Body of pancreas (tissue), 4 donors: ENCODE results near the gene DUSP8. TPM values are rescaled to one million over a fixed set of nuclear protein-coding genes. Genes with fewer than 3 reads are reported as not detected.

Experiments
- ATAC-seq: fragments of 150-250 bp; one replicate; pipeline ENCODE4 v1.9.1; 2016
- DNase-seq, 4 donors: peaks; one replicate each; pipeline ENCODE4 v3.0.0-alpha.2; 2019
- H3K27ac ChIP-seq, 4 donors: fragments of 200-600 bp; sonication (generic); 1 replicate in 3 of 4; 2 replicates in 1 of 4; pipeline versions ENCODE4 v1.5.1 to v1.6.1; 2016 to 2019; ENCODE audit warnings: mild to moderate bottlenecking in 1 of 4, mixed read lengths in 1 of 4, moderate library complexity in 1 of 4
- H3K27me3 ChIP-seq, 2 donors: fragments of 200-600 bp; sonication (generic); one replicate each; pipeline ENCODE4 v1.6.0; 2016; ENCODE audit warnings: mild to moderate bottlenecking in 1 of 2
- H3K36me3 ChIP-seq, 2 donors: fragments of 200-600 bp; sonication (generic); replicated peaks in 1 of 2; 2 replicates each; pipeline ENCODE4 v1.5.1; 2016; ENCODE audit warnings: low read depth in 2 of 2; ENCODE audit not compliant: insufficient read depth in 1 of 2
- H3K4me1 ChIP-seq: fragments of 200-600 bp; sonication (generic); one replicate; pipeline ENCODE4 v1.6.0; 2016
- H3K4me3 ChIP-seq, 2 donors: fragments of 200-600 bp; sonication (generic); 1 replicate in 1 of 2; 2 replicates in 1 of 2; pipeline ENCODE4 v1.5.1; 2016 to 2019
- H3K9me3 ChIP-seq, 3 donors: fragments of 200-600 bp; sonication (generic); 1 replicate in 2 of 3; 2 replicates in 1 of 3; pipeline ENCODE4 v1.5.1; 2016
- POLR2A ChIP-seq, 3 donors: fragments of 450-650 bp; IDR thresholded peaks; one replicate each; pipeline ENCODE4 v1.6.1; 2016; ENCODE audit warnings: antibody characterized with exemption in 3 of 3, mild to moderate bottlenecking in 2 of 3
- whole genome bisulfite sequencing, 2 donors: methylation state at CpG; one replicate each; pipeline ENCODE4 v1.1.5; 2017; 5-methylcytosine and 5-hydroxymethylcytosine counted together
- intact Hi-C: fragments of 100-400 bp; cut with DNase I; formaldehyde crosslinking; loops from one replicate; pipeline ENCODE4 v1.15.1; 2023
- total RNA-seq, 2 donors: library from RNA; depleted of rRNA; stranded (reverse); fragments of >200 nt; gene quantifications; one replicate each; pipeline ENCODE4 v1.1.0, GENCODE V29; 2016
- TF ChIP-seq, protein P1 (sequence below), 7 experiments: fragments of 450-650 bp in 4 of 7; fragments of 200-600 bp in 3 of 7; sonication (generic) in 3 of 7; IDR thresholded peaks; one replicate each; pipeline ENCODE4 v1.5.1; 2016 to 2019; ENCODE audit warnings: antibody characterized with exemption in 7 of 7

DUSP8 gene
- total RNA-seq, 2 donors from 2014 or later: 7.0 to 19.1 TPM

DNA sequence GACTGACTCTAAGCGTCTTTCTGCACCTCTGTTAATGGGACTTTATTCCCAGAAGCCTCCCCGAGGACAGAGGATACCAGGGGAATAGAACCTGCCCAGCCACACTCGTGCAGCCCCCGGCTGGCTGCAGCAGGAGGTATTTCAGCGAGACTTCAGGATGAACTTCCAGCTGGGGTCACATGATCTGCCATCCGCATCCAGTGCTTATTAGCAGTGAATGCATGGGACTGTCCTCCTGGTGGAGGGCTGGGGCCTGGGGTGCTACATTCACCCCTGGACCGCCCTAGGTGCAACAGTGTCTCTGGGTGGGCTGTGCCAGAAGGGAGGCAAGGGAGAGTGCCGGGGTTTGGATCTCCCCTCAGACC lies 1.6 kb downstream of the DUSP8 start:
- H3K27ac ChIP-seq: peak overlapping the region in 3 of 4 donors; percentile 72 to 88 (median 78)
- WGBS, 2 donors: 86 to 93% methylated on average over 3 to 8 of the region's 8 CpGs

DNA sequence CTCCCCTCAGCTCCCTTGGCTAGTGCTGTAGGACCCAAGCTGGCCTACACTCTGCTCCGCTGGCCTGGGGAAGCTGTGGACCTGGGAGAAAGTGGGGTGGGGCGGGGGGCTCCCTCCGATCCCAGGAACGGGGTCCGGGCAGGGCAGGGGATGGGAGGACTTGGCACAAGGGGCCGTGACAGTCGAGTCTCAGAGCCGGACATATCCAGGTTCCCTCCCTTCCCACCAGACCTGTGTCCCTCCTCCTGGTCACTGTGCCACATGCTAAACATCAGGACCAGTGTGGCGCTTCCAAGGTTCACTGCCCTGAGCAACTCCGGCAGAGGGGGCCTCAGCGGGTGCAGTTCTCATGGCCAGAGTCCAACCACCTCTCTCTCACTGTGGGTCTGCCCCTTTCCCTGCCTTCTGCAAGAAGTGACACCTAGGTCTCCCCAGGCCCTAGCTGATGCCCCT lies 2.0 kb downstream of the DUSP8 start:
- 73% methylated on average over 11 of the region's 11 CpGs; no CpG with 5 or more reads in 1 of the 2 donors for WGBS, 2 donors
- intact Hi-C loops: no loop called here
- TF ChIP-seq, protein P1, sequence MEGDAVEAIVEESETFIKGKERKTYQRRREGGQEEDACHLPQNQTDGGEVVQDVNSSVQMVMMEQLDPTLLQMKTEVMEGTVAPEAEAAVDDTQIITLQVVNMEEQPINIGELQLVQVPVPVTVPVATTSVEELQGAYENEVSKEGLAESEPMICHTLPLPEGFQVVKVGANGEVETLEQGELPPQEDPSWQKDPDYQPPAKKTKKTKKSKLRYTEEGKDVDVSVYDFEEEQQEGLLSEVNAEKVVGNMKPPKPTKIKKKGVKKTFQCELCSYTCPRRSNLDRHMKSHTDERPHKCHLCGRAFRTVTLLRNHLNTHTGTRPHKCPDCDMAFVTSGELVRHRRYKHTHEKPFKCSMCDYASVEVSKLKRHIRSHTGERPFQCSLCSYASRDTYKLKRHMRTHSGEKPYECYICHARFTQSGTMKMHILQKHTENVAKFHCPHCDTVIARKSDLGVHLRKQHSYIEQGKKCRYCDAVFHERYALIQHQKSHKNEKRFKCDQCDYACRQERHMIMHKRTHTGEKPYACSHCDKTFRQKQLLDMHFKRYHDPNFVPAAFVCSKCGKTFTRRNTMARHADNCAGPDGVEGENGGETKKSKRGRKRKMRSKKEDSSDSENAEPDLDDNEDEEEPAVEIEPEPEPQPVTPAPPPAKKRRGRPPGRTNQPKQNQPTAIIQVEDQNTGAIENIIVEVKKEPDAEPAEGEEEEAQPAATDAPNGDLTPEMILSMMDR (IDR thresholded peaks at IDR 0.05): no peak
- TF ChIP-seq POLR2A (IDR thresholded peaks at IDR 0.05): no peak
- peak overlapping the region in 1 of 4 donors; percentile 78 for H3K27ac ChIP-seq
- peaks cover 74% of the 10 kb centered on the region for H3K4me1 ChIP-seq
- DNase-seq: peak in 3 of 4 donors; percentile 14 to 38 (median 32)
- H3K4me3 ChIP-seq: no peak overlapping the region
- no peaks in the 10 kb centered on the region for H3K36me3 ChIP-seq
- ATAC-seq: no peak
- no peaks in the 10 kb centered on the region for H3K9me3 ChIP-seq
- no peaks in the 10 kb centered on the region for H3K27me3 ChIP-seq

More for the DNA sequence above, 1.6 kb downstream of the DUSP8 start:
- H3K4me3 ChIP-seq: no peak overlapping the region
- no peaks in the 10 kb centered on the region for H3K27me3 ChIP-seq
- peaks cover 69% of the 10 kb centered on the region for H3K4me1 ChIP-seq
- no peaks in the 10 kb centered on the region for H3K9me3 ChIP-seq
- no peak for TF ChIP-seq POLR2A (IDR thresholded peaks at IDR 0.05)
- TF ChIP-seq, protein P1 (IDR thresholded peaks at IDR 0.05): no peak
- DNase-seq: no peak
- intact Hi-C loops: no loop called here
- ATAC-seq: no peak
- H3K36me3 ChIP-seq: no peaks in the 10 kb centered on the region

DNA sequence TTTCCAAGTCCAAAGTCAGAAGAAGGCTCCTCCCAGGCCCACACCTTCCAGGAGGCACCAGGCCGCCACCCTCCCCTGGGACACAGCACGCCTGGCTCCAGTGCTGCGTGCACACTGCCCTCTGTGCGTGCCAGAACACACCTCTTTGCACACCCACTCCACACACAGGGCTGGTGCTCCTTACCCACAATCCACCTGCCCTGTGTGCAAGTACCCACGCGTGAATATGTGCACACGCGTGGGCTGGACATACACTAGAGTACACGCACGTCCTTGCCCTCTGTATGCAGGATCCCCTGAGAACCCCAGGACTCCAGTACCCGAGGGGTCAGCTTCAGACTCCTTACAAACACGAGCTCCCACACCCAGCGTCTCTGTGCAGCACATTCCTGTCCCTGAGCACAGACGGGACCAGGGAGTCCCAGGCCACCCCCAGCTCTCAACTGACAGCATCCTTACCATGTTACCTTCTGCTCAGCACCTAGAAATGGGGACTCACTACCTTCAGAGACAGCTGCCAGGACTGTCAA lies 2.8 kb downstream of the DUSP8 start:
- peak overlapping the region in 1 of 4 donors; percentile 10 for H3K27ac ChIP-seq

DNA sequence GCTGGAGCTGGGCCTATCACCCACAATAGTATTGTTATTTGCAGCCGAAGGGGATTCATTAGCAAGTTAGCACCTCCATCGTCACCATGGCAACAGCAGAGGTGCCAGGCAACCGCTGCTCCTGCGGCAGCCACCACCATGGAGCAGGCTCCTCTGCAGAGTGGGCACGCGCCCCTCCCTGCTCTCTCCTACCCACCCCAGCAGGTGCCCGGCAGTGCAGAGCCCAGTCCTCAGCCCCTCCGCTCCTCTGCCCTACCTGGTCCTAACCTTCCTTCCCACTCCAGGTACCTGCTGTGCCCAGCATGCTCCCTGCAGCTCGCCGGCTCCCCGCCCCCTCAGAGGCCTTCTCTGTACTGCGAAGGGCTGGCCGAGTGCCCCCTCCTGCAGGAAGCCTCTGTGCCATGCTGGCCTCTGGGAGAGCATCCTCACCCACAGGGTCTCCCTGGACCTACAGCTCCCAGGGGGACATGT lies 3.6 kb downstream of the DUSP8 start:
- no peak for ATAC-seq
- Histone ChIP-seq H3K9me3 (no peaks in the 10 kb centered on the region), H3K4me3 (no peak overlapping the region), H3K27me3 (no peaks in the 10 kb centered on the region), H3K27ac (peak overlapping the region in 1 of 4 donors; percentile 10), H3K36me3 (no peaks in the 10 kb centered on the region), H3K4me1 (peaks cover 79% of the 10 kb centered on the region)
- intact Hi-C loops: no loop called here
- DNase-seq: peak; percentile 26 to 63 (median 58)
- 61 to 68% methylated on average over 12 to 13 of the region's 13 CpGs for WGBS, 2 donors
- TF ChIP-seq POLR2A (IDR thresholded peaks at IDR 0.05): no peak
- TF ChIP-seq, protein P1 (IDR thresholded peaks at IDR 0.05): no peak

More for the DNA sequence above, 2.8 kb downstream of the DUSP8 start:
- Histone ChIP-seq H3K4me3 (no peak overlapping the region), H3K4me1 (peaks cover 79% of the 10 kb centered on the region), H3K27me3 (no peaks in the 10 kb centered on the region), H3K9me3 (no peaks in the 10 kb centered on the region), H3K36me3 (no peaks in the 10 kb centered on the region)
- ATAC-seq (no peak), DNase-seq (peak in 2 of 4 donors; percentile 24 to 35)
- 48 to 79% methylated on average over 5 to 14 of the region's 14 CpGs for WGBS, 2 donors
- TF ChIP-seq, protein P1 (IDR thresholded peaks at IDR 0.05): no peak
- TF ChIP-seq POLR2A (IDR thresholded peaks at IDR 0.05): no peak
- intact Hi-C loops: no loop called here

DNA sequence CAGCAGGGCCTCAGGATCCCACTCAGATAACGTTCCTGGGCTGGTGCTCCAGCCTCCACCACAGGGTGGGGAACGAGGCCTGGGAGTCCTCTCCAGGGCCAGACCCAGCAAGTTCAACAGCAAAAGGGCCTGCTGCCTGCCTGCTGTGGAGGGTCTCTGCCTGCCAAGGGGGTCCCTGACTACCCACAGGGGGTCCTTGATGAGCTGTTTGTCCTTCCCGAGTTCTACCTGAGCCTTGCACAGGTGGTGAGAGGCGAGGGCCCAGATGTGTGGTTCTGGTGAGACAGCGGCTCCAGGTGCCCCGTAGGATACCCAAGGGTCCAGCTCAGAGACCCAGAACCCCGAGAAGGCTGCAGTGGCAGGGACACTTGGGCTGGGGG lies 4.4 kb downstream of the DUSP8 start:
- peaks cover 0 to 2% of the 10 kb centered on the region in 2 donors for H3K36me3 ChIP-seq
- TF ChIP-seq, protein P1 (IDR thresholded peaks at IDR 0.05): no peak
- TF ChIP-seq POLR2A (IDR thresholded peaks at IDR 0.05): no peak
- no peak overlapping the region for H3K4me3 ChIP-seq
- intact Hi-C loops: no loop called here
- no peak overlapping the region for H3K27ac ChIP-seq
- no peaks in the 10 kb centered on the region for H3K27me3 ChIP-seq
- H3K9me3 ChIP-seq: no peaks in the 10 kb centered on the region
- WGBS, 2 donors: 77% methylated on average over 7 of the region's 7 CpGs; no CpG with 5 or more reads in 1 of the 2 donors
- no peak for DNase-seq
- no peak for ATAC-seq
- H3K4me1 ChIP-seq: peaks cover 76% of the 10 kb centered on the region
